Keratinocyte (primary cell): Measurements from ENCODE around the gene ERF. TPM values are rescaled to one million over a fixed set of nuclear protein-coding genes. Genes with fewer than 3 reads are reported as not detected.
A peak's percentile ranks its signal among the peaks of the same experiment; 100 is the strongest.

Experiments
- DNase-seq: peaks from one replicate; pipeline ENCODE4 v3.0.0-alpha.2; 2011; ENCODE audit warnings: low read depth, missing footprints, low spot score
- FAIRE-seq: peaks from 2 replicates; lab custom pipeline; 2011; peaks lifted over from hg19 to GRCh38; lab: Jason Lieb, UNC
- H2AFZ ChIP-seq: 2 replicates; pipeline ENCODE4 v1.6.0; 2012; ENCODE audit warnings: low read length, control low read depth, inconsistent platforms; ENCODE audit not compliant: control insufficient read depth
- H3K27ac ChIP-seq: 2 replicates; pipeline ENCODE4 v1.5.1; 2011; ENCODE audit warnings: low read length; ENCODE audit not compliant: control insufficient read depth, insufficient read depth
- H3K27me3 ChIP-seq: 3 replicates; pipeline ENCODE4 v1.6.0; 2011; ENCODE audit warnings: low read length; ENCODE audit not compliant: control insufficient read depth, insufficient read depth; ENCODE audit errors: extremely low read depth
- H3K36me3 ChIP-seq, 2 experiments: 2 replicates in 1 of 2; 3 replicates in 1 of 2; pipeline ENCODE4 v1.5.1; 2011; ENCODE audit warnings: low read length in 2 of 2, mild to moderate bottlenecking in 1 of 2; ENCODE audit not compliant: control insufficient read depth in 2 of 2, insufficient read depth in 2 of 2; ENCODE audit errors: extremely low read depth in 1 of 2
- H3K4me1 ChIP-seq: 3 replicates; pipeline ENCODE4 v1.5.1; 2011; ENCODE audit warnings: low read length; ENCODE audit not compliant: control insufficient read depth, insufficient read depth; ENCODE audit errors: extremely low read depth
- H3K4me2 ChIP-seq: 3 replicates; pipeline ENCODE4 v1.6.0; 2011; ENCODE audit warnings: low read depth, low read length; ENCODE audit not compliant: control insufficient read depth, insufficient read depth; ENCODE audit errors: extremely low read depth
- H3K4me3 ChIP-seq, 3 experiments: fragments of 200-600 bp in 1 of 3; sonication (generic) in 1 of 3; 2 replicates in 2 of 3; 3 replicates in 1 of 3; pipeline ENCODE4 v1.5.1; 2011 to 2016; ENCODE audit warnings: low read length in 3 of 3, mild to moderate bottlenecking in 3 of 3, control low read depth in 2 of 3, inconsistent platforms in 1 of 3, low read depth in 1 of 3, mixed read lengths in 1 of 3, mixed run types in 1 of 3, moderate library complexity in 1 of 3; ENCODE audit not compliant: control insufficient read depth in 2 of 3, insufficient read depth in 2 of 3; ENCODE audit errors: extremely low read depth in 1 of 3
- H3K79me2 ChIP-seq: 2 replicates; pipeline ENCODE4 v1.6.0; 2012; ENCODE audit warnings: low read length; ENCODE audit not compliant: control insufficient read depth, insufficient read depth
- H3K9ac ChIP-seq: 3 replicates; pipeline ENCODE4 v1.6.0; 2011; ENCODE audit warnings: low read length; ENCODE audit not compliant: control insufficient read depth, insufficient read depth; ENCODE audit errors: extremely low read depth
- H3K9me1 ChIP-seq: 3 replicates; pipeline ENCODE4 v1.6.0; 2011; ENCODE audit warnings: low read length; ENCODE audit not compliant: control insufficient read depth, insufficient read depth; ENCODE audit errors: extremely low read depth
- H3K9me3 ChIP-seq: 2 replicates; pipeline ENCODE4 v1.5.1; 2012; ENCODE audit warnings: low read depth, low read length; ENCODE audit not compliant: control insufficient read depth
- H4K20me1 ChIP-seq: 3 replicates; pipeline ENCODE4 v1.6.0; 2011; ENCODE audit warnings: low read length; ENCODE audit not compliant: control insufficient read depth, insufficient read depth; ENCODE audit errors: extremely low read depth
- CTCF ChIP-seq, 3 experiments: IDR thresholded peaks in 1 of 3; conservative IDR thresholded peaks in 1 of 3; optimal IDR thresholded peaks in 1 of 3; 2 replicates in 2 of 3; 3 replicates in 1 of 3; pipeline versions ENCODE3 to v1.5.1; 2011; ENCODE audit warnings: low read length in 3 of 3, mild to moderate bottlenecking in 3 of 3, moderate library complexity in 2 of 3, control low read depth in 1 of 3, inconsistent platforms in 1 of 3; ENCODE audit not compliant: insufficient read depth in 2 of 3; ENCODE audit errors: extremely low read depth in 1 of 3
- EZH2 ChIP-seq: IDR thresholded peaks from one replicate; pipeline ENCODE4 v1.6.1; 2012; ENCODE audit warnings: inconsistent platforms, mild to moderate bottlenecking, low read length, moderate library complexity
- dilution Hi-C: fragments of 300-500 bp; cut with MboI; formaldehyde crosslinking; loops from one replicate; pipeline ENCODE4 v1.7.0; 2020; ENCODE audit warnings: low sequenced_read_pairs; ENCODE audit not compliant: extremely low pct_ligation_motif_present
- polyA plus RNA-seq, 5 experiments: library from polyadenylated mRNA; depleted of rRNA in 3 of 5; stranded (reverse) in 3 of 5; stranded (forward) in 1 of 5; unstranded in 1 of 5; fragments of >200 nt; gene quantifications; 1 replicate in 1 of 5; 2 replicates in 3 of 5; 3 replicates in 1 of 5; pipeline versions ENCODE4 v1.2.1 to v1.2.3, GENCODE V29; 2011 to 2012; ENCODE audit warnings: missing spikeins in 2 of 5, low read depth in 1 of 5, low replicate concordance in 1 of 5

The ERF gene
- polyA plus RNA-seq, 1 donor (not counting 4 experiments of a cell fraction or from before 2014, with no cell fraction given): 83.5 TPM

GRCh38 chr19:42224940-42225717 lies 29.8 kb downstream of the ERF start:
- H3K36me3 ChIP-seq: peaks cover 28 to 37% of the 10 kb centered on the region in 2 experiments
- dilution Hi-C loops: no loop called here
- peaks cover 20% of the 10 kb centered on the region for H4K20me1 ChIP-seq
- H3K9me3 ChIP-seq: no peaks in the 10 kb centered on the region
- no peak overlapping the region for H3K4me2 ChIP-seq
- H2AFZ ChIP-seq: no peak overlapping the region
- no peak for DNase-seq
- no peak for FAIRE-seq
- H3K27me3 ChIP-seq: no peaks in the 10 kb centered on the region
- no peak for TF ChIP-seq EZH2
- no peak overlapping the region for H3K4me3 ChIP-seq
- peaks cover 2% of the 10 kb centered on the region for H3K9me1 ChIP-seq
- peaks cover 79% of the 10 kb centered on the region for H3K79me2 ChIP-seq
- peaks cover 19% of the 10 kb centered on the region for H3K4me1 ChIP-seq
- H3K27ac ChIP-seq: no peak overlapping the region
- H3K9ac ChIP-seq: no peak overlapping the region

- Histone ChIP-seq H3K9me1 (peaks cover 2% of the 10 kb centered on the region), H3K27me3 (no peaks in the 10 kb centered on the region), H3K79me2 (peaks cover 64% of the 10 kb centered on the region), H2AFZ (no peak overlapping the region), H3K27ac (peak overlapping the region; percentile 90), H3K36me3 (peaks cover 16 to 24% of the 10 kb centered on the region in 2 experiments), H3K4me1 (peaks cover 28% of the 10 kb centered on the region), H3K4me2 (peak overlapping the region; percentile 88), H4K20me1 (peaks cover 4% of the 10 kb centered on the region), H3K9ac (peak overlapping the region; percentile 94), H3K9me3 (no peaks in the 10 kb centered on the region), H3K4me3 (peak overlapping the region; percentile 94 to 97 (median 95))
- no peak for FAIRE-seq
- dilution Hi-C loops: no loop called here
- DNase-seq: no peak
- no peak for TF ChIP-seq EZH2
Measured at GRCh38 chr19:42220751-42221097, 34.2 kb downstream of the ERF start.

- Histone ChIP-seq H3K4me2 (peak within 1 kb of the TSS; percentile 88), H3K9ac (peak within 1 kb of the TSS; percentile 94), H3K36me3 (peaks cover 15 to 30% of the 10 kb centered on the region in 2 experiments), H3K79me2 (peaks cover 64% of the 10 kb centered on the region), H3K9me1 (peaks cover 2% of the 10 kb centered on the region), H2AFZ (peak within 1 kb of the TSS; percentile 90), H3K9me3 (no peaks in the 10 kb centered on the region), H3K27ac (peak within 1 kb of the TSS; percentile 90), H3K4me3 (peak within 1 kb of the TSS; percentile 94 to 97 (median 95)), H3K27me3 (no peaks in the 10 kb centered on the region), H4K20me1 (peaks cover 6% of the 10 kb centered on the region), H3K4me1 (peaks cover 34% of the 10 kb centered on the region)
- peak; percentile 94 for DNase-seq
- dilution Hi-C loops: no loop called here
- TF ChIP-seq EZH2 (no peak), CTCF (optimal IDR thresholded peaks at IDR 0.05 in 1 of 3, IDR thresholded peaks at IDR 0.05 in 1 of 3, conservative IDR thresholded peaks at IDR 0.05 in 1 of 3; ENCODE audit: extremely low read depth in 1 of 3, insufficient read depth in 2 of 3, low read length in 3 of 3) (no peak)
- FAIRE-seq: peak; percentile 83
Measured at GRCh38 chr19:42219812-42220750, 34.8 kb downstream of the ERF start, which contains the start of gene ZNF526. TSS of gene ZNF526 (plus strand) at chr19:42220312. CDS start at chr19:42224404, 4,092 bp downstream.
